Stomach smooth muscle (tissue), 2 donors: ENCODE results near the gene SLITRK5.

ENCODE experiments used
- H3K27ac ChIP-seq: one replicate; pipeline ENCODE4 v1.7.0; 2013; ENCODE audit warnings: mild to moderate bottlenecking, low read length, inconsistent platforms
- H3K27me3 ChIP-seq, 2 donors: one replicate each; pipeline ENCODE4 v1.7.0; 2013; ENCODE audit warnings: low read length in 2 of 2; ENCODE audit not compliant: insufficient read depth in 2 of 2, control insufficient read depth in 1 of 2
- H3K36me3 ChIP-seq, 2 donors: one replicate each; pipeline ENCODE4 v1.7.0; 2013; ENCODE audit warnings: low read length in 2 of 2; ENCODE audit not compliant: control insufficient read depth in 2 of 2, insufficient read depth in 2 of 2
- H3K4me1 ChIP-seq: one replicate; pipeline ENCODE4 v1.7.0; 2013; ENCODE audit warnings: low read length; ENCODE audit not compliant: control insufficient read depth, insufficient read depth
- H3K4me3 ChIP-seq, 2 donors: one replicate each; pipeline ENCODE4 v1.7.0; 2013; ENCODE audit warnings: low read length in 2 of 2
- H3K9ac ChIP-seq, 2 donors: one replicate each; pipeline ENCODE4 v1.7.0; 2013; ENCODE audit warnings: low read length in 2 of 2, mild to moderate bottlenecking in 1 of 2
- H3K9me3 ChIP-seq, 2 donors: one replicate each; pipeline ENCODE4 v1.7.0; 2013; ENCODE audit warnings: low read length in 2 of 2; ENCODE audit not compliant: control insufficient read depth in 2 of 2
- donor health status: healthy.
- donor health status: Pancreatic carcinoma.

SLITRK5 gene

DNA sequence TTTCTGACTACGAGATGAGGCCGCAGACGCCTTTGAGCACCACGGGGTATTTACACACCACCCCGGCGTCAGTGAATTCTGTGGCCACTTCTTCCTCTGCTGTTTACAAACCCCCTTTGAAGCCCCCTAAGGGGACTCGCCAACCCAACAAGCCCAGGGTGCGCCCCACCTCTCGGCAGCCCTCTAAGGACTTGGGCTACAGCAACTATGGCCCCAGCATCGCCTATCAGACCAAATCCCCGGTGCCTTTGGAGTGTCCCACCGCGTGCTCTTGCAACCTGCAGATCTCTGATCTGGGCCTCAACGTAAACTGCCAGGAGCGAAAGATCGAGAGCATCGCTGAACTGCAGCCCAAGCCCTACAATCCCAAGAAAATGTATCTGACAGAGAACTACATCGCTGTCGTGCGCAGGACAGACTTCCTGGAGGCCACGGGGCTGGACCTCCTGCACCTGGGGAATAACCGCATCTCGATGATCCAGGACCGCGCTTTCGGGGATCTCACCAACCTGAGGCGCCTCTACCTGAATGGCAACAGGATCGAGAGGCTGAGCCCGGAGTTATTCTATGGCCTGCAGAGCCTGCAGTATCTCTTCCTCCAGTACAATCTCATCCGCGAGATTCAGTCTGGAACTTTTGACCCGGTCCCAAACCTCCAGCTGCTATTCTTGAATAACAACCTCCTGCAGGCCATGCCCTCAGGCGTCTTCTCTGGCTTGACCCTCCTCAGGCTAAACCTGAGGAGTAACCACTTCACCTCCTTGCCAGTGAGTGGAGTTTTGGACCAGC is 5.3 kb downstream of the SLITRK5 start:
- H3K27me3 ChIP-seq = peaks cover 33 to 49% of the 10 kb centered on the region in 2 donors
- no peaks in the 10 kb centered on the region for H3K9me3 ChIP-seq
- peaks cover 0 to 2% of the 10 kb centered on the region in 2 donors for H3K36me3 ChIP-seq
- H3K4me1 ChIP-seq = peaks cover 24% of the 10 kb centered on the region
- H3K27ac ChIP-seq = no peak overlapping the region
- peak overlapping the region in 1 of 2 donors; percentile 71 for H3K4me3 ChIP-seq
- H3K9ac ChIP-seq = no peak overlapping the region

DNA sequence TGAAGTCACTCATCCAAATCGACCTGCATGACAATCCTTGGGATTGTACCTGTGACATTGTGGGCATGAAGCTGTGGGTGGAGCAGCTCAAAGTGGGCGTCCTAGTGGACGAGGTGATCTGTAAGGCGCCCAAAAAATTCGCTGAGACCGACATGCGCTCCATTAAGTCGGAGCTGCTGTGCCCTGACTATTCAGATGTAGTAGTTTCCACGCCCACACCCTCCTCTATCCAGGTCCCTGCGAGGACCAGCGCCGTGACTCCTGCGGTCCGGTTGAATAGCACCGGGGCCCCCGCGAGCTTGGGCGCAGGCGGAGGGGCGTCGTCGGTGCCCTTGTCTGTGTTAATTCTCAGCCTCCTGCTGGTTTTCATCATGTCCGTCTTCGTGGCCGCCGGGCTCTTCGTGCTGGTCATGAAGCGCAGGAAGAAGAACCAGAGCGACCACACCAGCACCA is 5.9 kb downstream of the SLITRK5 start:
- Histone ChIP-seq H3K4me3 (peak overlapping the region; percentile 71 to 73), H3K27ac (no peak overlapping the region), H3K27me3 (peaks cover 33 to 43% of the 10 kb centered on the region in 2 donors)

DNA sequence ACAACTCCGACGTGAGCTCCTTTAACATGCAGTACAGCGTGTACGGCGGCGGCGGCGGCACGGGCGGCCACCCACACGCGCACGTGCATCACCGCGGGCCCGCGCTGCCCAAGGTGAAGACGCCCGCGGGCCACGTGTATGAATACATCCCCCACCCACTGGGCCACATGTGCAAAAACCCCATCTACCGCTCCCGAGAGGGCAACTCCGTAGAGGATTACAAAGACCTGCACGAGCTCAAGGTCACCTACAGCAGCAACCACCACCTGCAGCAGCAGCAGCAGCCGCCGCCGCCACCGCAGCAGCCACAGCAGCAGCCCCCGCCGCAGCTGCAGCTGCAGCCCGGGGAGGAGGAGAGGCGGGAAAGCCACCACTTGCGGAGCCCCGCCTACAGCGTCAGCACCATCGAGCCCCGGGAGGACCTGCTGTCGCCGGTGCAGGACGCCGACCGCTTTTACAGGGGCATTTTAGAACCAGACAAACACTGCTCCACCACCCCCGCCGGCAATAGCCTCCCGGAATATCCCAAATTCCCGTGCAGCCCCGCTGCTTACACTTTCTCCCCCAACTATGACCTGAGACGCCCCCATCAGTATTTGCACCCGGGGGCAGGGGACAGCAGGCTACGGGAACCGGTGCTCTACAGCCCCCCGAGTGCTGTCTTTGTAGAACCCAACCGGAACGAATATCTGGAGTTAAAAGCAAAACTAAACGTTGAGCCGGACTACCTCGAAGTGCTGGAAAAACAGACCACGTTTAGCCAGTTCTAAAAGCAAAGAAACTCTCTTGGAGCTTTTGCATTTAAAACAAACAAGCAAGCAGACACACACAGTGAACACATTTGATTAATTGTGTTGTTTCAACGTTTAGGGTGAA is 6.6 kb downstream of the SLITRK5 start:
- peaks cover 31 to 38% of the 10 kb centered on the region in 2 donors for H3K27me3 ChIP-seq
- H3K27ac ChIP-seq = no peak overlapping the region
- peak overlapping the region; percentile 71 to 73 for H3K4me3 ChIP-seq
- H3K9me3 ChIP-seq = no peaks in the 10 kb centered on the region
- H3K36me3 ChIP-seq = peaks cover 0 to 2% of the 10 kb centered on the region in 2 donors
- no peak overlapping the region for H3K9ac ChIP-seq
- H3K4me1 ChIP-seq = peaks cover 16% of the 10 kb centered on the region

More for the DNA sequence above, 5.9 kb downstream of the SLITRK5 start:
- H3K4me1 ChIP-seq = peaks cover 20% of the 10 kb centered on the region
- no peak overlapping the region for H3K9ac ChIP-seq
- peaks cover 0 to 2% of the 10 kb centered on the region in 2 donors for H3K36me3 ChIP-seq
- no peaks in the 10 kb centered on the region for H3K9me3 ChIP-seq

DNA sequence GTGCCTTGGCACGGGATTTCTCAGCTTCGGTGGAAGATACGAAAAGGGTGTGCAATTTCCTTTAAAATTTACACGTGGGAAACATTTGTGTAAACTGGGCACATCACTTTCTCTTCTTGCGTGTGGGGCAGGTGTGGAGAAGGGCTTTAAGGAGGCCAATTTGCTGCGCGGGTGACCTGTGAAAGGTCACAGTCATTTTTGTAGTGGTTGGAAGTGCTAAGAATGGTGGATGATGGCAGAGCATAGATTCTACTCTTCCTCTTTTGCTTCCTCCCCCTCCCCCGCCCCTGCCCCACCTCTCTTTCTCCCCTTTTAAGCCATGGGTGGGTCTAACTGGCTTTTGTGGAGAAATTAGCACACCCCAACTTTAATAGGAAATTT is 7.2 kb downstream of the SLITRK5 start:
- H3K36me3 ChIP-seq = peaks cover 0 to 2% of the 10 kb centered on the region in 2 donors
- H3K27ac ChIP-seq = no peak overlapping the region
- no peaks in the 10 kb centered on the region for H3K9me3 ChIP-seq
- peaks cover 15% of the 10 kb centered on the region for H3K4me1 ChIP-seq
- H3K9ac ChIP-seq = no peak overlapping the region
- H3K4me3 ChIP-seq = peak overlapping the region; percentile 71 to 73
- H3K27me3 ChIP-seq = peaks cover 31 to 32% of the 10 kb centered on the region in 2 donors

DNA sequence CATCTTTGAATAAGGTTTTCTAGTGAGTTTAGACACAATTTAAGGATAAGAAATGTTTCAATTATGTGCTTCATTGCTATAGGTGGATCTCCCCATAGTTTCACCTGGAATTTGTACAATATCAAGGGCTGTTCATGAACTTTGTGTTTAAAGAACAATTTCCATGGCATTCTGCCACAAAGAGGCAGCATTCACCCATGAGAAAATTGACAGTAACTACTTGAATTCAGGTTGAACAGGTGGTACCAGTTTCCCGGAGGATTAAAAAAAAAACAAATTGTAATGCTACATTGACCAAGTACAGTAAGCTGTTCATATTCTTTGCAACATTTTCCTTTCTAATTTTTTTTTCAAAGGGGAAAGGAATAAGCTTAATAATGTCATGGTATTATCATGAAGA is 9.1 kb downstream of the SLITRK5 start:
- H3K27me3 ChIP-seq = peaks cover 18 to 21% of the 10 kb centered on the region in 2 donors
- H3K9ac ChIP-seq = no peak overlapping the region
- H3K4me1 ChIP-seq = peaks cover 12% of the 10 kb centered on the region
- no peaks in the 10 kb centered on the region for H3K9me3 ChIP-seq
- no peak overlapping the region for H3K4me3 ChIP-seq
- no peak overlapping the region for H3K27ac ChIP-seq
- H3K36me3 ChIP-seq = peaks cover 0 to 2% of the 10 kb centered on the region in 2 donors

DNA sequence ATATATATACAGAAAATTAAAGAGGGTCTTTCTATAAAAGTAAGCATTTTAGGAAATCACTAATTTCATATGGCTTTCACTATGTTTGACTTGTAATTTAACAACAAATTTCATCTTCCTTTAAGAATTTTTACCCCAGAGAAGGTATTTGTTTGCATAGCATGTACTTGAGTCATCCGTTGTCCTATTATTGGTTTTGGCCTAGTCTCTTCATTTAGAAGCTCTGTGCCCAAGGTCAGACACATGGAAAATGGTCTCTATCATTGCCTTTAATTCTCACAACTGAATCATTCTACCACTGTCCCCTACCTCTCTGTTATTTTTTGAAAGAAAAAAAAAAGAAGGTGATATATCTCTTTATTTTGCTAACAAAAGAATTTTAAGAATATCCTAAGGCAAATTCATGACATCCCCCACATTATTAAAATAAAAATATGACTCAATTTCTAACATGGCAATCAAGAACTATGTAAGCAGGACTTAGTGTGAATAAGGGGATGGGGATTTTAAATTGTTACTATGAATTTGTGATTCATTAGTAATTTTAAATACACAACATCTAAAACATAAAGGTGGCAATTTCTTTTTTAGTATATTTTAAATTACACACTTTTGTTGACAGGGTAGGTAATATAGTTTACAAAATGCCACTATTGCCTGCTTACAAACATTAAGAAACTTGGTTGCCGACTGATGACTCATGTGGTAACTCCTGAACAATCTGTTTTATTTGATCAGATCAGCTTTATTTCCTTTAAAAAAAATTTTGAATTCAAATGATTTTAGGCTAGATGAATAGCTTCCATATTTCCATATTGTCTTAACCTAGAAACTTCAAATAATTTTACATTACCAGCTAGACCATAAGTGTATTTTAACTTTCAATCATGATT is 13.9 kb downstream of the SLITRK5 start:
- H3K4me1 ChIP-seq = no peaks in the 10 kb centered on the region
- H3K4me3 ChIP-seq = no peak overlapping the region
- no peaks in the 10 kb centered on the region for H3K36me3 ChIP-seq
- H3K9me3 ChIP-seq = no peaks in the 10 kb centered on the region
- H3K27ac ChIP-seq = no peak overlapping the region
- H3K27me3 ChIP-seq = no peaks in the 10 kb centered on the region
- H3K9ac ChIP-seq = no peak overlapping the region

DNA sequence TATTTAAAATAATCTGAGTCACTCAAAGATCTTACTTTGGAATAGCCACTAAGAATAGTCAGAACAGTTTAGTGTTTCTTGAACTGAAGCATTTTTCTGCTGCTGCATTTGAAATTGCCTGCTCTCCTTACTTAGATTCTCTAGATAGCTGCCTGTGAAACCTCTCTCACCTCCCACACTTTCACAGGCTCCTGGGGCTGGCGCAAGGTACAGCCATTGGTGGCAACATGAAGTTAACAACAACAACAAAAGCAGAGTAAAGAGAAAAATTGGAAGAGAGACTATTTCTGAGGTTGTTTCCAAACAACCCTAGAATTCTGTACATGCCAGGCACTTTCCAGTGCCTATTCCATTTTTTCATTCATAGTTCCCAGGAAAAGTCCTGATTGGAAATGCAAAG is 25.3 kb downstream of the SLITRK5 start:
- no peak overlapping the region for H3K9ac ChIP-seq
- no peaks in the 10 kb centered on the region for H3K4me1 ChIP-seq
- no peak overlapping the region for H3K4me3 ChIP-seq
- H3K27ac ChIP-seq = no peak overlapping the region
- H3K36me3 ChIP-seq = no peaks in the 10 kb centered on the region
- H3K9me3 ChIP-seq = no peaks in the 10 kb centered on the region
- no peaks in the 10 kb centered on the region for H3K27me3 ChIP-seq

DNA sequence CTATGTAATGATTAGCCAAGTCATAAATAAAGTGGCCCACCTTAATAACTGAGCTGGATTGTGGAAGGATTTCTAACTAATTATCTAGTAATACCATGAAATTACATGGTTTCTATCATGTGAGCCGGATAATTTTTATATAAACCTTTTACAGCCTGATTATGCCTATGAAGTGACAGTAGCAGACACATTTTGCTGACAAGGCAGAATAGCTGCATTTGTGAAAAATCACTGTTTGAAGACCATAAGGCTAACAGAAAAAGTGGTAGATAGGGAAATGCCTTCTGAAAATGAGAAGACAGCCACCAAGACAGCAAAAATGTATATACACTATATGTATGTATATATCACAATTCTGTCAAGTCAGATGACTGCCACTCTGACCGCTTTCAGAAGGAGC is 27.1 kb downstream of the SLITRK5 start:
- H3K4me1 ChIP-seq = no peaks in the 10 kb centered on the region
- no peak overlapping the region for H3K4me3 ChIP-seq
- no peak overlapping the region for H3K9ac ChIP-seq
- no peaks in the 10 kb centered on the region for H3K9me3 ChIP-seq
- no peaks in the 10 kb centered on the region for H3K36me3 ChIP-seq
- no peaks in the 10 kb centered on the region for H3K27me3 ChIP-seq
- no peak overlapping the region for H3K27ac ChIP-seq

DNA sequence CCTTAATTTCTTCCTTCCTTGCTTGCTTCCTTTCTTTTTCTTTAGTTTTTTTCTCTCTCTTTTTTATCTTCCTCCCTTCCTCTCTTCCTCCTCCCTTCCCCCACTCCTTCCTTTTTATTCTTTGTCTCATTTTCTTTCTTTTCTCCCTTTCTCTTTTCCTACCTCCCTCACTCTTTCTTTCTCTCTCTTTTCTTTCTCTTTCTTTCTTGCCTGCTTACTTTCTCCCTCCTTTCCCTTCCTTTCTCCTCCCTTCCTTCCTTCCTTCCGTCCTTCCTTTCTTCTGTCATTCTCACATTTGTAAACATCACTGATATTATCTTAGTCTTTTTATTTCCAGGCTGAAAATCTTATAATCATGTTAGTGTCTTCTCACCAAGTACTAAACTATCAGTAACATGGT is 38.8 kb downstream of the SLITRK5 start:
- H3K9me3 ChIP-seq = no peaks in the 10 kb centered on the region
- no peak overlapping the region for H3K4me3 ChIP-seq
- H3K9ac ChIP-seq = no peak overlapping the region
- no peak overlapping the region for H3K27ac ChIP-seq
- no peaks in the 10 kb centered on the region for H3K27me3 ChIP-seq
- no peaks in the 10 kb centered on the region for H3K4me1 ChIP-seq
- H3K36me3 ChIP-seq = no peaks in the 10 kb centered on the region

DNA sequence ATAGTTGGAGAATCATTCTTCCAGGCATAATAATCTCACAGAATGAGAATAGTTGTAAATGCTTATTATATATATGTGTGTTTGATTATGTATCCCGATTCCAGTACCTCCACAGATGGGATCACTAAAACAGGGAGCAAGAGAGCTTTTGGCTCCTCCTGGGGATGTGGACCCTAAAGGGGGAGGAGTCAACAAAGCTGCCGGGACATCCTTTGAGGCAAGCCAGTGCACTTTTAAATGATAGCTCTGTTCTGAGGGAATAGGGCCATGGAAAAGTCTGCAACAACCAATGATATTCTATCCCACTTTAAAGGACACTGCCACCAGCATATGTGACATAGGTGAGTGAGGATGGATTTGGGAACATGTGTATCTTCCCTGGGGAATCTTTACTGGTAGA is 40.8 kb downstream of the SLITRK5 start:
- no peaks in the 10 kb centered on the region for H3K4me1 ChIP-seq
- no peaks in the 10 kb centered on the region for H3K9me3 ChIP-seq
- H3K36me3 ChIP-seq = no peaks in the 10 kb centered on the region
- no peaks in the 10 kb centered on the region for H3K27me3 ChIP-seq
- H3K4me3 ChIP-seq = no peak overlapping the region
- no peak overlapping the region for H3K9ac ChIP-seq
- no peak overlapping the region for H3K27ac ChIP-seq
